Natural killer cell (primary cell): Measurements from ENCODE around the gene DUT. TPM values are rescaled to one million over a fixed set of nuclear protein-coding genes. Genes with fewer than 3 reads are reported as not detected.
A peak's percentile ranks its signal among the peaks of the same experiment; 100 is the strongest.

ENCODE experiments used
- ATAC-seq, 3 donors: fragments of 150-1000 bp in 2 of 3; fragments of 200-7000 bp in 1 of 3; cut with Tn5 transposase; 1 replicate in 1 of 3; 2 replicates in 2 of 3; pipeline ENCODE4 v1.10.0; 2021; ENCODE audit warnings: mild to moderate bottlenecking in 2 of 3, moderate library complexity in 2 of 3
- DNase-seq, 2 donors: peaks; one replicate each; pipeline versions ENCODE4 v3.0.0 to v3.0.0-alpha.2; 2013 to 2021; ENCODE audit warnings: mixed read lengths in 1 of 2
- H3K27ac ChIP-seq: one replicate; pipeline ENCODE4 v1.5.1; 2013; ENCODE audit warnings: mild to moderate bottlenecking, low read length
- H3K27me3 ChIP-seq: one replicate; pipeline ENCODE4 v1.6.1; 2013; ENCODE audit warnings: low read length; ENCODE audit not compliant: control insufficient read depth, insufficient read depth
- H3K36me3 ChIP-seq: one replicate; pipeline ENCODE4 v1.6.1; 2013; ENCODE audit warnings: low read length; ENCODE audit not compliant: control insufficient read depth, insufficient read depth
- H3K4me1 ChIP-seq: one replicate; pipeline ENCODE4 v1.6.1; 2013; ENCODE audit warnings: low read length; ENCODE audit not compliant: control insufficient read depth, insufficient read depth
- H3K4me3 ChIP-seq: one replicate; pipeline ENCODE4 v1.5.1; 2013; ENCODE audit warnings: low read length
- H3K9me3 ChIP-seq: one replicate; pipeline ENCODE4 v1.6.1; 2013; ENCODE audit warnings: low read length; ENCODE audit not compliant: control insufficient read depth, insufficient read depth
- H3K27ac Mint-ChIP-seq, 2 donors: one replicate each; pipeline ENCODE4 v1.8.0; 2022; ENCODE audit warnings: mild to moderate bottlenecking in 2 of 2, mixed read lengths in 2 of 2, moderate library complexity in 1 of 2
- H3K27me3 Mint-ChIP-seq, 2 donors: one replicate each; pipeline ENCODE4 v1.8.0; 2022; ENCODE audit warnings: low read depth in 2 of 2, mixed read lengths in 2 of 2
- H3K36me3 Mint-ChIP-seq: one replicate; pipeline ENCODE4 v1.8.0; 2022; ENCODE audit warnings: mixed read lengths
- H3K4me1 Mint-ChIP-seq, 2 donors: one replicate each; pipeline ENCODE4 v1.8.0; 2022; ENCODE audit warnings: mixed read lengths in 2 of 2
- H3K4me3 Mint-ChIP-seq: one replicate; pipeline ENCODE4 v1.8.0; 2022; ENCODE audit warnings: mild to moderate bottlenecking, moderate library complexity, mixed read lengths
- H3K9me3 Mint-ChIP-seq, 2 donors: one replicate each; pipeline ENCODE4 v1.8.0; 2022; ENCODE audit warnings: mixed read lengths in 2 of 2
- CTCF ChIP-seq: fragments of 200-600 bp; IDR thresholded peaks from one replicate; pipeline ENCODE4 v1.8.0; 2022; ENCODE audit warnings: antibody characterized with exemption
- WGBS: methylation state at CpG from one replicate; pipeline ENCODE4 v1.1.7; 2013; ENCODE audit warnings: missing lambda C conversion rate; ENCODE audit not compliant: insufficient coverage; 5-methylcytosine and 5-hydroxymethylcytosine counted together
- intact Hi-C: fragments of 100-400 bp; cut with micrococcal nuclease; formaldehyde crosslinking; loops from one replicate; pipeline ENCODE4 v1.14.2; 2022
- total RNA-seq, 4 donors: library from RNA; stranded (reverse); fragments of 120-200 nt in 1 of 4; gene quantifications; one replicate each; pipeline versions ENCODE4 v1.2.3 to v1.2.4, GENCODE V29; 2013 to 2022

DUT gene
- total RNA-seq, 3 donors from 2014 or later (not counting 1 experiment from before 2014, with no cell fraction given): 34.4 to 48.3 (median 44.8) TPM

- no peaks in the 10 kb centered on the region for H3K4me1 ChIP-seq
- ATAC-seq (no peak), DNase-seq (peak in 1 of 2 donors; percentile 5)
- Mint-ChIP-seq H3K4me1 (no peaks in the 10 kb centered on the region), H3K4me3 (no peak overlapping the region), H3K27me3 (no peaks in the 10 kb centered on the region), H3K27ac (no peak overlapping the region), H3K9me3 (no peaks in the 10 kb centered on the region), H3K36me3 (no peaks in the 10 kb centered on the region)
- no peaks in the 10 kb centered on the region for H3K9me3 ChIP-seq
- H3K27me3 ChIP-seq: no peaks in the 10 kb centered on the region
- peaks cover 28% of the 10 kb centered on the region for H3K36me3 ChIP-seq
- H3K4me3 ChIP-seq: no peak overlapping the region
- WGBS: 75% methylated on average over 4 of the region's 4 CpGs
- H3K27ac ChIP-seq: no peak overlapping the region
- intact Hi-C loops: no loop called here
- no peak for TF ChIP-seq CTCF
These were observed 8.9 kb downstream of the DUT start for GRCh38 chr15:48340111-48340510.

- H3K9me3 ChIP-seq: no peaks in the 10 kb centered on the region
- no peak for TF ChIP-seq CTCF
- no peaks in the 10 kb centered on the region for H3K9me3 Mint-ChIP-seq
- no peak overlapping the region for H3K4me3 Mint-ChIP-seq
- H3K36me3 Mint-ChIP-seq: no peaks in the 10 kb centered on the region
- no peaks in the 10 kb centered on the region for H3K27me3 ChIP-seq
- intact Hi-C loops: no loop called here
- H3K4me3 ChIP-seq: no peak overlapping the region
- 98% methylated on average over 6 of the region's 6 CpGs for WGBS
- no peak overlapping the region for H3K27ac Mint-ChIP-seq
- no peaks in the 10 kb centered on the region for H3K4me1 Mint-ChIP-seq
- peaks cover 16% of the 10 kb centered on the region for H3K36me3 ChIP-seq
- DNase-seq (no peak), ATAC-seq (no peak)
- no peaks in the 10 kb centered on the region for H3K4me1 ChIP-seq
- no peaks in the 10 kb centered on the region for H3K27me3 Mint-ChIP-seq
- H3K27ac ChIP-seq: no peak overlapping the region
These were observed 12.6 kb downstream of the DUT start for GRCh38 chr15:48343865-48344264.

GRCh38 chr15:48345516-48345915, 14.3 kb downstream of the DUT start:
- Histone ChIP-seq H3K4me1 (no peaks in the 10 kb centered on the region), H3K9me3 (no peaks in the 10 kb centered on the region), H3K36me3 (peaks cover 12% of the 10 kb centered on the region), H3K27me3 (no peaks in the 10 kb centered on the region), H3K4me3 (no peak overlapping the region), H3K27ac (no peak overlapping the region)
- ATAC-seq: no peak
- intact Hi-C loops: no loop called here
- Mint-ChIP-seq H3K27ac (no peak overlapping the region), H3K27me3 (no peaks in the 10 kb centered on the region), H3K4me1 (no peaks in the 10 kb centered on the region), H3K4me3 (no peak overlapping the region), H3K9me3 (no peaks in the 10 kb centered on the region), H3K36me3 (no peaks in the 10 kb centered on the region)
- no peak for DNase-seq
- TF ChIP-seq CTCF: no peak

- Histone ChIP-seq H3K36me3 (no peaks in the 10 kb centered on the region), H3K9me3 (no peaks in the 10 kb centered on the region), H3K27ac (no peak overlapping the region), H3K27me3 (no peaks in the 10 kb centered on the region), H3K4me3 (no peak overlapping the region), H3K4me1 (no peaks in the 10 kb centered on the region)
- peak; percentile 64 to 89 (median 80) for ATAC-seq
- no peaks in the 10 kb centered on the region for H3K36me3 Mint-ChIP-seq
- no peak overlapping the region for H3K27ac Mint-ChIP-seq
- intact Hi-C loops: loop anchor here (1.0 kb wide), 1 partner anchor 1156 kb away; no protein-coding TSS in a partner anchor
- H3K4me1 Mint-ChIP-seq: peaks cover 0 to 7% of the 10 kb centered on the region in 2 donors
- DNase-seq: peak in 1 of 2 donors; percentile 78
- H3K9me3 Mint-ChIP-seq: no peaks in the 10 kb centered on the region
- WGBS: 14% methylated on average over 6 of the region's 6 CpGs
- H3K4me3 Mint-ChIP-seq: no peak overlapping the region
- peak; percentile 75 for TF ChIP-seq CTCF
- peaks cover 0 to 9% of the 10 kb centered on the region in 2 donors for H3K27me3 Mint-ChIP-seq
These were observed 21.3 kb downstream of the DUT start for GRCh38 chr15:48352474-48353072.
